KMS-11 (cell line): ENCODE data around the gene INO80B.
"Not testable (repeated sequence)": the region's sequence is repeated elsewhere in the genome, so short reads cannot be mapped to it uniquely, and the experiment has no call there.

Source experiments
- H2AFZ ChIP-seq: fragments of 200-600 bp; sonication (generic); 2 replicates; pipeline ENCODE4 v1.6.1; 2016; ENCODE audit warnings: antibody characterized with exemption, mixed run types, low read depth
- H3K27ac ChIP-seq: fragments of 200-600 bp; sonication (generic); 2 replicates; pipeline ENCODE4 v1.6.1; 2016; ENCODE audit warnings: mild to moderate bottlenecking, mixed run types
- H3K27me3 ChIP-seq: fragments of 200-600 bp; sonication (generic); 2 replicates; pipeline ENCODE4 v1.6.1; 2017; ENCODE audit warnings: mild to moderate bottlenecking, low read depth, mixed run types, moderate library complexity; ENCODE audit not compliant: insufficient read depth
- H3K36me3 ChIP-seq: fragments of 200-600 bp; sonication (generic); 2 replicates; pipeline ENCODE4 v1.6.1; 2017; ENCODE audit warnings: mild to moderate bottlenecking, mixed run types; ENCODE audit not compliant: insufficient read depth
- H3K4me1 ChIP-seq: fragments of 200-600 bp; sonication (generic); 2 replicates; pipeline ENCODE4 v1.6.1; 2016; ENCODE audit warnings: mild to moderate bottlenecking, low read depth, mixed run types; ENCODE audit not compliant: poor library complexity, severe bottlenecking
- H3K4me2 ChIP-seq: fragments of 200-600 bp; sonication (generic); 2 replicates; pipeline ENCODE4 v1.7.0; 2016; ENCODE audit warnings: mild to moderate bottlenecking, mixed run types
- H3K4me3 ChIP-seq: fragments of 200-600 bp; sonication (generic); IDR thresholded peaks from 2 replicates; pipeline ENCODE4 v1.6.1; 2017; ENCODE audit warnings: low read depth, low read length, mixed read lengths; ENCODE audit not compliant: insufficient read depth
- H3K79me2 ChIP-seq: fragments of 200-600 bp; sonication (generic); 2 replicates; pipeline ENCODE4 v1.6.1; 2016; ENCODE audit warnings: low read depth, mixed run types; ENCODE audit not compliant: insufficient read depth
- H3K9ac ChIP-seq: fragments of 200-600 bp; sonication (generic); 2 replicates; pipeline ENCODE4 v1.6.1; 2016; ENCODE audit warnings: mild to moderate bottlenecking, mixed run types
- H4K20me1 ChIP-seq: fragments of 200-600 bp; sonication (generic); 2 replicates; pipeline ENCODE4 v1.6.1; 2016; ENCODE audit warnings: mild to moderate bottlenecking, mixed run types; ENCODE audit not compliant: insufficient read depth
- TF ChIP-seq, protein P1 (sequence below): fragments of 200-600 bp; sonication (generic); conservative IDR thresholded peaks from 2 replicates; pipeline ENCODE4 v1.6.1; 2017; ENCODE audit warnings: low read depth, mild to moderate bottlenecking, antibody characterized with exemption, low read length, moderate library complexity, mixed read lengths

INO80B gene

DNA sequence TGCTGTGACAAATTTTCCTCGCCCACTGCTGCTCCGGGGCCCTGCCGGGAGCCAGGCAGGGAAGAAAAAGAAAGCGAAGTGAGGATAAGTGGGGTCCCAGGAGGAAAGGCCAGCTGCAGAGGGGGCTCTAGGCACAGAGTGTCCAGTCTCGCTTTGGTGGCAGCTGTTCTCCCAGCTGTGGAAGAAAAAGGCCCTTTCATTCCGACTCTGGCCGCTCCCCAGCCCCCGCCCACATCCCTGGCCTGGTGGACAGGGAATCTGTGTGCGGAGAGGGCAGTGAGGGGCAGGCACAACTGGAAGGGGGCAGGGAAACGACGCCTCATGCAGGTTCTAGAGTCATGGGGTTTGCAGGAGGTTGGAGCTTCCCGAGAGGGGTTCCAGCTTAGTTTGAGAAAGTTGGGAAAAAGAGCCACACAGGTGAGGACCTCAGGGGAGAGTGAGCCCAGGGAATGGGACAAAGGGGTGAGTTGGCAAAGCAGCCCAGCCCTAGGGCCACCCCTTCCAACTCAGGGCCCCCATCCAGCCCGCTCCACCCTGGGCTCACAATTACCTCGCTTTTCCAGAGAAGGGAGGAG lies 15.0 kb upstream of the INO80B start:
- no peaks in the 10 kb centered on the region for H4K20me1 ChIP-seq
- peak overlapping the region; percentile 67 for H3K9ac ChIP-seq
- H3K36me3 ChIP-seq: no peaks in the 10 kb centered on the region
- H3K4me3 ChIP-seq: peak overlapping the region; percentile 87
- H3K4me2 ChIP-seq: peak overlapping the region; percentile 63
- peaks cover 12% of the 10 kb centered on the region for H3K4me1 ChIP-seq
- no peaks in the 10 kb centered on the region for H3K27me3 ChIP-seq
- H3K27ac ChIP-seq: no peak overlapping the region
- H3K79me2 ChIP-seq: no peaks in the 10 kb centered on the region
- TF ChIP-seq, protein P1, sequence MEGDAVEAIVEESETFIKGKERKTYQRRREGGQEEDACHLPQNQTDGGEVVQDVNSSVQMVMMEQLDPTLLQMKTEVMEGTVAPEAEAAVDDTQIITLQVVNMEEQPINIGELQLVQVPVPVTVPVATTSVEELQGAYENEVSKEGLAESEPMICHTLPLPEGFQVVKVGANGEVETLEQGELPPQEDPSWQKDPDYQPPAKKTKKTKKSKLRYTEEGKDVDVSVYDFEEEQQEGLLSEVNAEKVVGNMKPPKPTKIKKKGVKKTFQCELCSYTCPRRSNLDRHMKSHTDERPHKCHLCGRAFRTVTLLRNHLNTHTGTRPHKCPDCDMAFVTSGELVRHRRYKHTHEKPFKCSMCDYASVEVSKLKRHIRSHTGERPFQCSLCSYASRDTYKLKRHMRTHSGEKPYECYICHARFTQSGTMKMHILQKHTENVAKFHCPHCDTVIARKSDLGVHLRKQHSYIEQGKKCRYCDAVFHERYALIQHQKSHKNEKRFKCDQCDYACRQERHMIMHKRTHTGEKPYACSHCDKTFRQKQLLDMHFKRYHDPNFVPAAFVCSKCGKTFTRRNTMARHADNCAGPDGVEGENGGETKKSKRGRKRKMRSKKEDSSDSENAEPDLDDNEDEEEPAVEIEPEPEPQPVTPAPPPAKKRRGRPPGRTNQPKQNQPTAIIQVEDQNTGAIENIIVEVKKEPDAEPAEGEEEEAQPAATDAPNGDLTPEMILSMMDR: no peak
- peak overlapping the region; percentile 75; the same call in 1 of the 2 replicates for H2AFZ ChIP-seq

DNA sequence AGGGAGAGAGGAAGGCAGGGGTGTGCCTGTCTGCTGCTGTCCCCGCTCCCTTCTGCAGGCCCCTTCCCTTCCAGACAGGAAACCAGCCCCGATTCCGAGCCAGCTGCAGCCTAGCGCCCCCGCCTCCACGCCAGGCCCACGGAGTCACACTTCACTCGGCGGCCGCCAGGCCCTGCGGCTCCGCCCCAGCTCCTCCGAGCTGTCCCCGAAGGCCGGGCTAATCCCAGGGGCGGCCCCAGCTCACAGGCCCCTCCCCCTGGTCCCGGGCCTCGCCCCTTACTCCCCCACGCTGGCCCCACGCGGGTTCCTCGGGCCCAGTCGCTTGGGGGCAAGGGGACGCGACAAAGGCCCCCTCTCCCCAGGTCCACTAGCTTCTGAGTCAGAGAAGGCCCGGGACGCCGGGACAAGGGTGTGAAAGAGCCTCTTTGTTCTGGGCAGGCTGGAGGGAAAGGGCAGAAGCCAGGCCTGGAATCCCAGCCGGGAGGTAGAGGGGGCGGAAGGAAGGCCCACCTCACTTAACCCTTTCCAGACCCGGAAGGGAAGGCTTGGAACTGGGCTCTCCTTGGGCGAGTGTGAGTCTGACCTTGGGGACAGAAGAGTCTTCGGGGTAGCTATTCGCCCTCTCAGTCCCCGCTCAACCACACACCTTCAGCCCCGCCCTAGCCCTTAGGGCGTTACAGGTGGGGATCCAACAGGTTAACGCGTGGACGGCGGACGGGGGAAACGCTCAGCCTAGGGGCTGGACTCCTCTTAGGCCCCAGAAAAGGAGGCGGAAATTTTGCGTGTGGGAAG lies 14.3 kb upstream of the INO80B start:
- Histone ChIP-seq H4K20me1 (no peaks in the 10 kb centered on the region), H3K27ac (0 out of 2 replicates have a peak overlapping the region, but pooled peaks have one; percentile 12), H3K4me3 (peak overlapping the region; percentile 87), H3K79me2 (no peaks in the 10 kb centered on the region), H3K36me3 (no peaks in the 10 kb centered on the region), H2AFZ (peak overlapping the region; percentile 75), H3K4me2 (peak overlapping the region; percentile 63), H3K27me3 (no peaks in the 10 kb centered on the region), H3K9ac (peak overlapping the region; percentile 67), H3K4me1 (peaks cover 12% of the 10 kb centered on the region)
- TF ChIP-seq, protein P1: no peak

DNA sequence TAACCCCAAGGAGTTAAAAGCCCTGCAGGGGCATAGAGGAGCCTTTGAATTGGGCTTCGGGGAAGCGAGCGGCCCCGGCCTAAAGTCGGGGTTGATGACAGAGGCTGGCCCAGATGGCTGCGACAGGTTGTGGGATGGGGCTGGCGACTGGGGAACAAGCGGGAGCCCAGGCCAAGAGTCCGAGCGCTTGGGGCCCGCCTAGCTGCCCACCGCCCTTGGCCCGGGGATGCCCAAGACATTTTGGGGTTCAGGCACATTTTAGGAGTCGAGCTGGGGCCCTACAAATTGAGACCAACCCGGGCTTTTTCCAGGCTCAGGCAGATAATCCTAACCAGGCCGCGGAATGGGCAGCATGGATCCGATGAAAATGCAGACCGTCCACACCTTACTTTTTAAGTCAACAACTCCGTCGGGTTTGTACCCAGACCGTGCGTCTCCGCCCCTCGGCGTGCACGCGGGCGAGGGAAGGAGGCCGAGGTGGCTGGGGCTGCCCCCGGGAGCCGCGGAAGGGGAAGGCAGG lies 13.7 kb upstream of the INO80B start:
- Histone ChIP-seq H3K36me3 (no peaks in the 10 kb centered on the region), H3K27me3 (no peaks in the 10 kb centered on the region), H4K20me1 (no peaks in the 10 kb centered on the region), H3K79me2 (no peaks in the 10 kb centered on the region), H3K27ac (no peak overlapping the region), H2AFZ (peak overlapping the region; percentile 75), H3K9ac (peak overlapping the region; percentile 67; the same call in 1 of the 2 replicates), H3K4me3 (no peak overlapping the region), H3K4me1 (peaks cover 12% of the 10 kb centered on the region), H3K4me2 (peak overlapping the region; percentile 63; the same call in 1 of the 2 replicates)
- TF ChIP-seq, protein P1: no peak

DNA sequence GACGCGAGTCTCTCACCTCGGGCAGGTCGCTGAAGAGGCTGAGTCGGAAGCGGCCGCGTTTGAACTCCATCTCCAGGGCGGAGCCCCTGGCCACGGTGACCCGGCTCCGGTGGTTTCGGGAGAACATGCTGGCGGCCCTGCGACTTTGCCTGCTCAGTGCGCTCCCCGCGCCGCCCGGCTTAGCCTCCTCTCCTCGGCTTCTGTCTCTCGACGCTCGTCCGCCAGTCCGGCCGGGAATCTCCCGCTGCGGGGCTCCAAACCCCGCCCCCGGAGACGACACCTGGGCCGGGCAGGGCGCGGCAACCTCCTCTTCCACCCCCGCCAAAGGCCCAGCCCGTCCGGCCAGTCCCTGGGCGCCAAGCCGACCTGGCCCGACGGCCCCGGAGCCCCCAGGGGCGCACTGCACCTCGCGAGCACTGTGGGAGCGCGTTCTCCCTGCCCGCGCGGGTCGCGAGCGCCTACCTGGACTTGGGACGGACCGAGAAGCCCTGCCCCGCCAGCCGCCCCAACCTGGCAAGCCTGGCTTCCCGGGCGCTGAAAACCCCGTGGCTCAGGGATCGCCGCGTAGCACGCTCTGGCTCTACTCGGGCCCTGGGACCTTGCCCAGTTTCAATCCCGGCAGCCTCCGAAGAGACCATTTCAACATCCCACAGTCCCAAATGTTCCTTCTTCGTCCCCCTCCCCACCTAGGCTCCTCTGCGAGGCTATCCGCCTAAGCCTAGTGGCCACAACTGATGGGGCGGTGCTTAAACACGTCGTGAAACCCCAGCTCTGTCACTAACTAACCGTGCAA lies 13.0 kb upstream of the INO80B start, which contains the start of gene RTKN:
RTKN (minus strand) TSS at position 248 of the 793 bp plus-strand sequence; CDS start at position 127, 121 bp downstream.
- no peaks in the 10 kb centered on the region for H3K36me3 ChIP-seq
- no peaks in the 10 kb centered on the region for H3K27me3 ChIP-seq
- H3K4me1 ChIP-seq: peaks cover 12% of the 10 kb centered on the region
- H3K9ac ChIP-seq: peak within 1 kb of the TSS; percentile 67; the same call in 1 of the 2 replicates
- H3K4me2 ChIP-seq: peak within 1 kb of the TSS; percentile 63
- TF ChIP-seq, protein P1: no peak
- H3K4me3 ChIP-seq: no peak within 1 kb of the TSS
- no peaks in the 10 kb centered on the region for H4K20me1 ChIP-seq
- no peaks in the 10 kb centered on the region for H3K79me2 ChIP-seq
- peak within 1 kb of the TSS; percentile 75 for H2AFZ ChIP-seq
- 0 out of 2 replicates have a peak within 1 kb of the TSS, but pooled peaks have one; percentile 12 for H3K27ac ChIP-seq

DNA sequence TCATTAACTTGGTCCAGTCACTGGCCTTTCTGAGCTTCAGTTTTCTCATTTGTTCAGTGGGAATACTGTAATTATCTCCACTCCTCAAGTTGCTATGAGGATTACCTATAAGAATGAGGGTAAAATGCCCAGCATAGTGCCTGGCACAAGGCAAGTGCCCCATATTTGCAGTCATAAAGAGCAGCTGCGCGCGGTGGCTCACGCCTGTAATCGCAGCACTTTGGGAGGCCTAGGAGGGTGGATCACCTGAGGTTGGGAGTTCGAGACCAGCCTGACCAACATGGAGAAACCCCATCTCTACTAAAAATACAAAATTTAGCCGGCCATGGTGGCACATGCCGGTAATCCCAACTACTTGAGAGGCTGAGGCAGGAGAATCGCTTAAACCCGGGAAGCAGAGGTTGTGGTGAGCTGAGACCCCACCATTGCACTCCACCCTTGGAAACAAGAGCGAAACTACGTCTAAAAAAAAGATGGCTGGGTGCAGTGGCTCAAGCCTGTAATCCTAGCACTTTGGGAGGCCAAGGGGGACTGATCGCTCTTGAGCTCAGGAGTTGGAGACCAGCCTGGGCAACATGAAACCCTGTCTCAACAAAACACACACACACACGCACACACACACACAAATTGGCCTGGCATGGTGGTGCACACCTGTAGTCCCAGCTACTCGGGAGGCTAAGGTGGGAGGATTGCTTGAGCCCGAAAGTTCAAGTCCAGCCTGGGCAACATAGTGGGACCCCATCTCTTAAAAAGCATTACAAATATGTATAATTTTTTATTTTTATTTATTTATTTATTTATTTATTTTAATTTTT lies 12.2 kb upstream of the INO80B start:
- H3K79me2 ChIP-seq, H3K4me3 ChIP-seq, H3K27ac ChIP-seq, H4K20me1 ChIP-seq, H2AFZ ChIP-seq, H3K9ac ChIP-seq, H3K36me3 ChIP-seq, H3K4me2 ChIP-seq, H3K27me3 ChIP-seq: not testable (repeated sequence)
- peaks cover 12% of the 10 kb centered on the region for H3K4me1 ChIP-seq
